KOPT-K1 (cell line): Measurements from ENCODE around the gene ATL3.
"Not testable (repeated sequence)": the region's sequence is repeated elsewhere in the genome, so short reads cannot be mapped to it uniquely, and the experiment has no call there.

ENCODE experiments used
- H3K27ac ChIP-seq: fragments of 200-600 bp; sonication (generic); 2 replicates; pipeline ENCODE4 v1.5.1; 2016; ENCODE audit warnings: antibody characterized with exemption, mild to moderate bottlenecking, low read depth, low read length; ENCODE audit not compliant: poor library complexity, severe bottlenecking
- H3K36me3 ChIP-seq: fragments of 200-600 bp; sonication (generic); 2 replicates; pipeline ENCODE4 v1.5.1; 2017; ENCODE audit warnings: antibody characterized with exemption, mild to moderate bottlenecking, low read length, moderate library complexity; ENCODE audit not compliant: insufficient read depth
- H3K9me3 ChIP-seq: fragments of 200-600 bp; sonication (generic); 2 replicates; pipeline ENCODE4 v1.5.1; 2017; ENCODE audit warnings: antibody characterized with exemption, low read length, mild to moderate bottlenecking; ENCODE audit not compliant: insufficient read depth, poor library complexity, severe bottlenecking

Gene ATL3

DNA sequence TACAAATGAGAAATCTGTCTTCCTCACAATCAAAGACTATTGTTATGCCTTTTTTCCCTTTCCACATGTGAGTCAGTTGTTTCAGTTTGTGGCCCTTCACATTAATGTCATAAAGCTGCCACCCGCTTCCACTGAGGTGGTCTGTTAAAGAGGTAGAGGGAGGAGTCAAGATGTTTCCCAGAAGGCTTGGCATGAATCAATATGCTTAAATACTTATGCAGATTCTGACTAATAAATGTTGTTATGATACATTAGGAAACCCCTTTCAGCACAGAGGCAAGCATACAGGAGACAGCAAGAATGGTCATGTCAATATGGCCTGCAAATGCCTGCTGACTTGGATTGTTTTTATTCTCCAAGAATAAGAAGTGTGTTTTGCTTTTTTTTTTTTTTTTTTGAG, 16.7 kb upstream of the ATL3 start:
- no peak overlapping the region for H3K27ac ChIP-seq
- H3K9me3 ChIP-seq, result no peaks in the 10 kb centered on the region
- H3K36me3 ChIP-seq, result no peaks in the 10 kb centered on the region

- Histone ChIP-seq H3K36me3 (no peaks in the 10 kb centered on the region), H3K27ac (no peak overlapping the region)
Observed at GRCh38 chr11:63686926-63687325, 15.8 kb upstream of the ATL3 start.

DNA sequence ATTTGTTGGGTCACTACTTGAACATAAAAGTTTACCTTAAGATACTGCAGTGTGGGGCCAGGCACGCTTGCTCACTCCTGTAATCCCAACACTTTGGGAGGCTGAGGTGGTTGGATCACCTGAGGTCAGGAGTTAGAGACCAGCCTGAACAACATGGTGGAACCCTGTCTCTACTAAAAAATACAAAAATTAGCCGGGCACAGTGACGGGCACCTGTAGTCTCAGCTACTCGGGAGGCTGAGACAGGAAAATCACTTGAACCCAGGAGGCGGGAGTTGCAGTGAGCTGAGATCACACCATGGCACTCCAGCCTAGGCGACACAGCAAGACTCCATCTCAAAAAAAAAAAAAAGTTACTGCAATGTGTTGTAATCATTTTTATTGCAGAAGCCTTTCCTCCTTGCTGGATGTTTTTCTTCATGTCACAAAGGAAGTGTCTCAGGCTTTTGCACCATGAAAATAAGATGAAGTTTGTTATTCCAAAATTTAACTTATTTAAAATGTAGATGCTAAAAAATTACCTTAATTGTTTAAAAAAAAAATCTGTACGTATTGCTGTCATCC, 14.1 kb upstream of the ATL3 start:
- H3K36me3 ChIP-seq, H3K27ac ChIP-seq, H3K9me3 ChIP-seq: not testable (repeated sequence)

More at GRCh38 chr11:63686926-63687325, 15.8 kb upstream of the ATL3 start:
- H3K9me3 ChIP-seq, result no peaks in the 10 kb centered on the region

- no peaks in the 10 kb centered on the region for H3K36me3 ChIP-seq
- peak overlapping the region; percentile 81 for H3K27ac ChIP-seq
- H3K9me3 ChIP-seq, result no peaks in the 10 kb centered on the region
Observed at GRCh38 chr11:63683133-63683991, 12.2 kb upstream of the ATL3 start.

DNA sequence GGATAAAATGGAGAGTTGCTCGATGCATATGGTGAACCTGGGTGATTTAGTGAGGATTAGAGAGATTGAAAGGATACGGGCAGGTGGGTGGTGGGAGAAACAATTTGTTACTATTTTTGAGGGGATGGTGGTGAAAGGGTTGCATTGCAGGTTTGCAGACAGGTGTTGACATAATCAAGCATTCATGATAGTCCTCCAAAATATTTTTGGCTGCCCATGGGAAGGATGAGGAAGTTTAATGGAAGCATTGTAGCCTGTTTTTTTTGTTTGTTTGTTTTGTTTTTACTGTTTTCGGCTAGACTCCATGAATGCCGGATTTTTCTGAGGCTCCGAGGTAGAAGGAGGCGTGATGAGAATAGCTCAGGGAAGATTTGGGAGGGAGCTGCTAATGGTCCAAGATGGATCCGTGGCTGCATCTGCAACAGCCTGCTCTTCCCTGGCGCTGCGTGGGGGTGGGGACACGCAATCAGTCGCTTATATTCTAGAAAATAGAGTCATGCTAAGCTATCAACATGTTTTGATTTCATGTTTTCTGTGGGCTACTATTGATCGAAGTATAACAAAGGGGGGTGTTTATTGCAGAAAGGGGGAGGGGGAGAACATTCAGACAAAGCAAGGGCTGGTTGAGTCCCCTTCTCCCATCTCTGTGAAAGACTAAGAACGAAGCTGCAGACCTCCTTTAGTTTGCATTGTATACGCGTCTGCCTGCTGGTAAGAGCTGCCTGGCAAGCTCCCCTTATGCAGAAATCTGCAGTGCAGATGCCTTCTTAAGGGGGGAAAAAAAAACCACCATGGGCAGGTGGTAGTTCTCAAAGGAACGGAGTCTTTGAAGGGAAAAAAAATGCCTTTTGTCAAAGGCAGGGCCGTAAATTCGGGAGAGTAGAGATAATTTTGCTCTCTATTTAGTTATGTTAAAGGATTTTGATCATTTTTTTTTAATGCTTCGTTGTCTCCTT, 11.2 kb upstream of the ATL3 start:
- H3K27ac ChIP-seq, result peak overlapping the region; percentile 81
- H3K9me3 ChIP-seq, result no peaks in the 10 kb centered on the region
- H3K36me3 ChIP-seq, result no peaks in the 10 kb centered on the region

- no peaks in the 10 kb centered on the region for H3K9me3 ChIP-seq
- peak within 1 kb of the TSS; percentile 81 for H3K27ac ChIP-seq
- H3K36me3 ChIP-seq, result no peaks in the 10 kb centered on the region
Observed at GRCh38 chr11:63681321-63682065, 10.3 kb upstream of the ATL3 start, which contains the start of gene RTN3. Gene RTN3, plus strand, starts transcription at chr11:63681500. Its CDS starts 137 bp downstream, at chr11:63681637.

- no peaks in the 10 kb centered on the region for H3K36me3 ChIP-seq
- no peaks in the 10 kb centered on the region for H3K9me3 ChIP-seq
- H3K27ac ChIP-seq, result peak overlapping the region; percentile 81
Observed at GRCh38 chr11:63680834-63681320, 9.7 kb upstream of the ATL3 start.

- H3K27ac ChIP-seq, result no peak overlapping the region
- peaks cover 10% of the 10 kb centered on the region; the same call in 1 of the 2 replicates for H3K36me3 ChIP-seq
- H3K9me3 ChIP-seq, result no peaks in the 10 kb centered on the region
Observed at GRCh38 chr11:63673579-63673978, 2.4 kb upstream of the ATL3 start.

DNA sequence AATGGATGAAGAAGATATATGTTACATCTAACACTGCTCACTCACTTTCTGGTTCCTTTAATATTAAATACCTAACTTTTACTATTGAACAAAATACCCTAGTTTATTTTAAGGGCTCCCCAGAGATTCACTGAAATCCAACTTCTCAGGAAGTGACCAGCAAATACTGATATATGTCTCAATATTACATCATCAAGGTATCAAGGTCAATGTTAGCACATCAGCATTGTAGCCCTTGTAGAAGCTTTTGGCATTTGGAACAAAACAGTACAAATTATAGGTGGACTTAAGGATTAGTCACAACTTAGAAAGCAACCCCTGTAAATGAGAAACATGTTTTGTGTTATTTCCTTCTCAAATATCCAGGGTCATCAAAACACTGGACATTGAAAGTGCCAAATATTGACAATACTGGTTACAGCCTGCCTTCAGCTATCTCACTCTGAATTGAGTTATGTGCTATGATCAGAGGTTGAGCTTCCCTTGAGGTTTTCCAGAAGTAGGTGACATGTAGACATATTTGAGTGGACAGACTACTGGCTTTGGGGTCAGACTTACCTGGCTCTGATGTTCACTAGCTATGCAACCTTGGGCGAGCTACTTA, 1.9 kb upstream of the ATL3 start:
- Histone ChIP-seq H3K27ac (no peak overlapping the region), H3K9me3 (no peaks in the 10 kb centered on the region), H3K36me3 (peaks cover 16% of the 10 kb centered on the region; the same call in 1 of the 2 replicates)

- H3K9me3 ChIP-seq, result no peaks in the 10 kb centered on the region
- H3K27ac ChIP-seq, result peak overlapping the region; percentile 85
- H3K36me3 ChIP-seq, result peaks cover 25% of the 10 kb centered on the region
Observed at GRCh38 chr11:63672156-63672463, 934 bp upstream of the ATL3 start.

- Histone ChIP-seq H3K36me3 (peaks cover 36% of the 10 kb centered on the region), H3K27ac (peak overlapping the region; percentile 85), H3K9me3 (no peaks in the 10 kb centered on the region)
Observed at GRCh38 chr11:63670433-63671321, 499 bp downstream of the ATL3 start.

DNA sequence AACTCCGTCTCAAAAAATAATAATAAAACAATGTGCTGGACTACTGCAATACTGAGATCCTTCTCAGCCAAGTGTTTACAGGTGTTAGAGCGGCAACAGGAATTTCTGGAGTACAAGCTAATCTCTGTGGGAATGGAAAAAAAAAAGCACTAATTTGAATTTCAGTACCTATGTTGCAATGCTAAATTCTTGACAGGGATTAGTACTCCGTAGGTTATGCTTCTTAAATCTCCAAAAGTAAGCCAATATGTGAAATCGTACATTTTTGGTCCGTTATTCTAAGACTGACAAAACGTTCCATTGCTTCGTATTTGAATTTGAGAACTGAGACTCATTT, 1.1 kb downstream of the ATL3 start:
- Histone ChIP-seq H3K27ac (peak overlapping the region; percentile 85), H3K9me3 (no peaks in the 10 kb centered on the region)

DNA sequence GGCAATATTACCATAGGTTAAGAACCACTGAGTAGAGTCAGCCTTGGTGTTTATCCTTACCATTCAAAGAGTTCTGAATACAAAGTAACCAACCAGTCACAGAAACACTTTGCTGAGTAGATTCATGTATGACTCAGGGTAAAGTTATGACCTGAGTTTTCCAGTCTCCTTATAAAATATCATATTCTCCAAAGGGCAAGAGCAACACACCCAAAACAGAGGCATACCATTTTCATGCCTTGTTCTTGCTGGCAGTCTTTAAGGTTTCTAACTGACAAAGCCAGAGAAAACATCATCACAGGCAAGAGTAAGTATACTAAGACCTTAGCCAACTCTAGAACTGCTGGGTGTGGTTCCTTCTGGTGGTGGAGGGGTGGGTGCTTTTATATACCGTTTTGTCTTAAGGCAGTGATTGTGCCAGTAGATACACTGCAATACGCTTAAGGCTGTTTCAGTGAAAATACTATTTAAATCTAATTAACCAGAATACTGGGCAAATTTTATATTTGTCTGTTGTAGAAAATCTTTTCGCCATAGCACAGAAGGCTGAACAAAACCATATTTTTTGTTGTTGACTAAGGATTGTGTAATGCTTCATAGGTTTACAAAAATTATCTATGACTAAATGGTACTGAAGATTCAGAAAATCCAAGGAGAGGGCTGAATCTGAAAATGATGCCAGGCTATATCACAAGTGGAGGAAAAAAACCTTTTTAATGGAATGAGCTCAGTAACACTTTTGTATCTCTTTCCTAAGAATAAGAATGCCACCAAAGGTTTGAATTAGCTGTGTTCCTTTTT, 3.0 kb downstream of the ATL3 start:
- Histone ChIP-seq H3K27ac (no peak overlapping the region), H3K9me3 (no peaks in the 10 kb centered on the region), H3K36me3 (peaks cover 42% of the 10 kb centered on the region)

More for the DNA sequence above, 1.1 kb downstream of the ATL3 start:
- H3K36me3 ChIP-seq, result peaks cover 37% of the 10 kb centered on the region
